ENCODE measurements around the gene POMT1.
"Not testable (repeated sequence)": the region's sequence is repeated elsewhere in the genome, so short reads cannot be mapped to it uniquely, and the experiment has no call there.

POMT1 gene

GRCh38 chr9:131528886-131529505, 26.3 kb downstream of the POMT1 start:
- DNase-seq: no peak

GRCh38 chr9:131529597-131530545, 27.2 kb downstream of the POMT1 start:
- DNase-seq: no peak

- no peak for DNase-seq
Measured at GRCh38 chr9:131530546-131530919, 27.8 kb downstream of the POMT1 start.

GRCh38 chr9:131530920-131531832, 28.5 kb downstream of the POMT1 start, which contains the start of gene UCK1:
Gene UCK1 (minus strand): TSS chr9:131531263. CDS start chr9:131531174, 89 bp downstream.
- DNase-seq: peak in 1 of 2 experiments; percentile 17

- DNase-seq: no peak
Measured at GRCh38 chr9:131534721-131535237, 32.1 kb downstream of the POMT1 start.

GRCh38 chr9:131537946-131538345, 35.2 kb downstream of the POMT1 start:
- DNase-seq: no peak

- no peak for DNase-seq
Measured at GRCh38 chr9:131539223-131539923, 36.7 kb downstream of the POMT1 start.

- DNase-seq: no peak
Measured at GRCh38 chr9:131543141-131543540, 40.4 kb downstream of the POMT1 start.

GRCh38 chr9:131545003-131545785, 42.5 kb downstream of the POMT1 start, which contains the start of gene PRRT1B:
Gene PRRT1B (plus strand): TSS chr9:131545523. CDS start chr9:131545616, 93 bp downstream.
- DNase-seq: no peak

GRCh38 chr9:131545786-131546335, 43.1 kb downstream of the POMT1 start:
- DNase-seq: no peak

- no peak for DNase-seq
Measured at GRCh38 chr9:131546336-131547084, 43.8 kb downstream of the POMT1 start.

- not testable (repeated sequence) for DNase-seq
Measured at GRCh38 chr9:131549186-131549585, 46.5 kb downstream of the POMT1 start.

- not testable (repeated sequence) for DNase-seq
Measured at GRCh38 chr9:131550465-131550864, 47.7 kb downstream of the POMT1 start.

GRCh38 chr9:131552030-131552429, 49.3 kb downstream of the POMT1 start:
- no peak for DNase-seq

- no peak for DNase-seq
Measured at GRCh38 chr9:131554087-131554842, 51.5 kb downstream of the POMT1 start.

- DNase-seq: no peak
Measured at GRCh38 chr9:131554843-131555351, 52.2 kb downstream of the POMT1 start.

- no peak for DNase-seq
Measured at GRCh38 chr9:131555841-131556673, 53.3 kb downstream of the POMT1 start.

Data from cerebellar nuclear complex (tissue), 1 donor.